GM12878 (cell line): ENCODE data around the gene PPP1R12B. TPM values are rescaled to one million over a fixed set of nuclear protein-coding genes. Genes with fewer than 3 reads are reported as not detected.

Source experiments
- ATAC-seq: fragments of 200-7000 bp; cut with Tn5 transposase; 3 replicates; pipeline ENCODE4 v1.9.1; 2020; ENCODE audit warnings: mild to moderate bottlenecking, moderate library complexity
- BruUV-seq: library from RNA; stranded (reverse); fragments of 400-500 nt; replicated peaks from 2 replicates; lab custom pipeline; 2021; lab: Mats Ljungman, UMichigan
- CTCF ChIA-PET: fragments of 300-600 bp; sonication (Branson Sonifier 250); formaldehyde crosslinking; extraction: SDS; loops from one replicate; lab custom pipeline; 2021; ENCODE audit warnings: inconsistent platforms; lab: Yijun Ruan, JAX
- POLR2A ChIA-PET: fragments of 350-600 bp; formaldehyde crosslinking; extraction: SDS; loops from one replicate; lab custom pipeline; 2021; ENCODE audit warnings: inconsistent platforms; lab: Charles Lee
- RAD21 ChIA-PET: fragments of 300-600 bp; sonication (Branson Sonifier 250); formaldehyde crosslinking; loops from one replicate; lab custom pipeline; 2023; ENCODE audit warnings: antibody characterized with exemption; ENCODE audit not compliant: unreplicated experiment; lab: Charles Lee
- SMC1A ChIA-PET: fragments of 300-600 bp; sonication (Branson Sonifier 250); formaldehyde crosslinking; loops from one replicate; lab custom pipeline; 2023; ENCODE audit not compliant: unreplicated experiment, uncharacterized antibody; lab: Charles Lee
- DNase-seq: peaks from one replicate; pipeline ENCODE4 v3.0.0-alpha.2; 2011; ENCODE audit warnings: low read depth, low spot score
- FAIRE-seq: peaks from 3 replicates; lab custom pipeline; 2011; peaks lifted over from hg19 to GRCh38; lab: Jason Lieb, UNC
- H2AFZ ChIP-seq: 2 replicates; pipeline ENCODE4 v1.6.0; 2011; ENCODE audit warnings: low read depth, low read length, control low read depth; ENCODE audit not compliant: control insufficient read depth
- H3K27ac ChIP-seq: 2 replicates; pipeline ENCODE4 v1.5.1; 2011; ENCODE audit warnings: control low read depth; ENCODE audit not compliant: control insufficient read depth, insufficient read depth
- H3K27me3 ChIP-seq, 2 experiments: replicated peaks in 1 of 2; 2 replicates each; pipeline versions ENCODE4 v1.6.0 to v1.6.1; 2011; ENCODE audit warnings: low read length in 1 of 2; ENCODE audit not compliant: control insufficient read depth in 2 of 2, insufficient read depth in 2 of 2
- H3K36me3 ChIP-seq, 2 experiments: 2 replicates each; pipeline ENCODE4 v1.5.1; 2011; ENCODE audit warnings: low read length in 1 of 2; ENCODE audit not compliant: control insufficient read depth in 2 of 2, insufficient read depth in 2 of 2
- H3K4me1 ChIP-seq: 2 replicates; pipeline ENCODE4 v1.6.1; 2011; ENCODE audit warnings: mild to moderate bottlenecking, low read length, moderate library complexity, mixed read lengths; ENCODE audit not compliant: control insufficient read depth, insufficient read depth
- H3K4me2 ChIP-seq: 2 replicates; pipeline ENCODE4 v1.6.0; 2011; ENCODE audit warnings: control low read depth; ENCODE audit not compliant: control insufficient read depth, insufficient read depth
- H3K4me3 ChIP-seq: fragments of 200-600 bp; sonication (generic); 2 replicates; pipeline ENCODE4 v1.5.1; 2016
- H3K79me2 ChIP-seq: 2 replicates; pipeline ENCODE4 v1.6.0; 2011; ENCODE audit warnings: low read length; ENCODE audit not compliant: control insufficient read depth, insufficient read depth
- H3K9ac ChIP-seq: 2 replicates; pipeline ENCODE4 v1.8.0; 2011; ENCODE audit warnings: low read length, control low read depth, mixed read lengths; ENCODE audit not compliant: control insufficient read depth, insufficient read depth
- H3K9me3 ChIP-seq: replicated peaks from 3 replicates; pipeline ENCODE4 v1.5.1; 2011; ENCODE audit warnings: mild to moderate bottlenecking, low read length; ENCODE audit not compliant: control insufficient read depth, insufficient read depth
- H4K20me1 ChIP-seq: 2 replicates; pipeline ENCODE4 v1.6.0; 2011; ENCODE audit not compliant: control insufficient read depth, insufficient read depth
- ETV6 ChIP-seq, 2 experiments: fragments of 450-650 bp in 1 of 2; IDR thresholded peaks in 1 of 2; conservative IDR thresholded peaks in 1 of 2; 2 replicates each; pipeline ENCODE4 v1.6.1; 2014; ENCODE audit warnings: antibody characterized with exemption in 1 of 2, borderline replicate concordance in 1 of 2, low read depth in 1 of 2, mild to moderate bottlenecking in 1 of 2, moderate library complexity in 1 of 2
- MEF2A ChIP-seq: IDR thresholded peaks from 2 replicates; pipeline ENCODE4 v1.6.1; 2011; ENCODE audit warnings: low read depth, mild to moderate bottlenecking, low read length, moderate library complexity; ENCODE audit not compliant: insufficient read depth
- SUPT20H ChIP-seq: IDR thresholded peaks from 2 replicates; pipeline ENCODE4 v1.6.1; 2011; ENCODE audit warnings: low read depth, mild to moderate bottlenecking, low read length, moderate library complexity, borderline replicate concordance; ENCODE audit not compliant: control insufficient read depth
- WGBS: methylation state at CpG from one replicate; pipeline ENCODE4 v1.1.6; 2016; ENCODE audit warnings: low lambda C conversion rate; ENCODE audit not compliant: insufficient replicate concordance, insufficient coverage; ENCODE audit errors: missing lambda C conversion rate; 5-methylcytosine and 5-hydroxymethylcytosine counted together
- in situ Hi-C: fragments of 300-500 bp; cut with MboI; formaldehyde crosslinking; loops from 9 replicates; pipeline ENCODE4 v1.14.3; 2018; ENCODE audit warnings: mixed read lengths
- intact Hi-C: fragments of 100-400 bp; cut with micrococcal nuclease; formaldehyde crosslinking; loops from one replicate; pipeline ENCODE4 v1.14.2; 2022; ENCODE audit not compliant: unreplicated experiment
- polyA plus RNA-seq, 11 experiments: library from polyadenylated mRNA; depleted of rRNA in 4 of 11; unstranded in 6 of 11; stranded (reverse) in 5 of 11; fragments of >200 nt; fragmentation: Nextera tagmentation in 4 of 11; fragmentation: Illumina TruSeq in 1 of 11; extraction: Ambion mirVana in 4 of 11; extraction: Trizol in 1 of 11; gene quantifications; 1 replicate in 1 of 11; 2 replicates in 10 of 11; pipeline versions ENCODE4 v1.2.1 to v1.2.3, GENCODE V29; 2011 to 2016; ENCODE audit warnings: inconsistent platforms in 2 of 11, missing spikeins in 2 of 11, low read depth in 1 of 11
- total RNA-seq, 4 experiments: library from RNA; depleted of rRNA in 3 of 4; stranded (reverse); fragments of >200 nt in 3 of 4; fragmentation: Illumina TruSeq in 1 of 4; extraction: Trizol in 1 of 4; gene quantifications; 2 replicates each; pipeline versions ENCODE4 v1.2.1 to v1.2.3, GENCODE V29; 2013 to 2021

The PPP1R12B gene
- total and polyA plus RNA-seq, 10 of the 15 experiments (the other 5 are each of a cell fraction or from before 2014, with no cell fraction given) = 0.29 to 9.4 (median 4.7) TPM

GRCh38 chr1:202317941-202318925 lies 30.3 kb upstream of the PPP1R12B start:
- Histone ChIP-seq H4K20me1 (no peaks in the 10 kb centered on the region), H3K4me1 (no peaks in the 10 kb centered on the region), H3K4me2 (no peak overlapping the region), H3K27me3 (0 out of 4 replicates have a peak, but pooled peaks cover 0 to 1% of the 10 kb centered on the region in 2 experiments), H3K9me3 (no peaks in the 10 kb centered on the region), H3K27ac (no peak overlapping the region), H3K79me2 (no peaks in the 10 kb centered on the region), H3K36me3 (no peaks in the 10 kb centered on the region), H3K9ac (no peak overlapping the region), H3K4me3 (no peak overlapping the region), H2AFZ (no peak overlapping the region)
- no peak for FAIRE-seq
- RAD21 ChIA-PET = interaction anchor here (1.7 kb wide), 1 partner anchor 11 kb away, joined by 4 read pairs; no protein-coding TSS in a partner anchor
- BruUV-seq = no TSS peak
- CTCF ChIA-PET = interaction anchor here (4.7 kb wide), 1 partner anchor 15 kb away, joined by 21 read pairs; no protein-coding TSS in a partner anchor
- POLR2A ChIA-PET = no interaction called here
- in situ Hi-C loops = no loop called here
- no peak for DNase-seq
- SMC1A ChIA-PET = interaction anchor here (3.0 kb wide), 2 partner anchors 44 to 129 kb away, joined by 17 to 19 read pairs; no protein-coding TSS in a partner anchor
- no peak for ATAC-seq
- TF ChIP-seq SUPT20H = no peak
- TF ChIP-seq ETV6 (conservative IDR thresholded peaks at IDR 0.05 in 1 of 2, IDR thresholded peaks at IDR 0.05 in 1 of 2; ENCODE audit: borderline replicate concordance in 1 of 2, low read depth in 1 of 2) = no peak
- TF ChIP-seq MEF2A = no peak
- WGBS = 59% methylated on average over 51 of the region's 52 CpGs
- intact Hi-C loops = no loop called here
